ENCODE measurements around the gene NLRP13. TPM values are rescaled to one million over a fixed set of nuclear protein-coding genes. Genes with fewer than 3 reads are reported as not detected.

NLRP13 gene
- total RNA-seq, 1 experiment from 2014 or later = not detected

DNA sequence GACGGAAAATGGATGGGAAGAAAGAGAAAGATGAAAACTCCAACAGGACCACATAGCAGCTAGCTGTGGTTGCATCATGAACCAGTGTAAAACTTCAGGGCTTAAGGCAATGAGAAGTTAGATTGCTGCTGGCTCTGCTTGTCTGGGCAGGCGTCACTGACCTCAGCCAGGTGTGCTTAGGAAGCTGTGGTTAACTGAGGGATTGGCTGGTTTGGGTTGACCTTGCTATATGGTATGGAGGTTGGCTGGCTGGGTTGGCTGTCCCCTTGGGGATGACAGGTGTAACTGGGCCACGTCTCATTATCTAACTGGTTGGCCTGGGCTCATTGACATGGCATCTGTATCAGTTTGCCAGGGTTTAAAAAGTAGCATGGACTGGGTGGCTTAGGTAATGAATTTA is 54.9 kb downstream of the NLRP13 start:
- Histone ChIP-seq H3K36me3 (ENCODE audit: insufficient read depth, low read length, poor library complexity, severe bottlenecking) (no peaks in the 10 kb centered on the region), H3K27me3 (replicated peaks; ENCODE audit: insufficient read depth, low read depth, low read length, poor library complexity) (peaks cover 19% of the 10 kb centered on the region), H3K9me3 (ENCODE audit: low read depth, low read length, poor library complexity, severe bottlenecking) (no peaks in the 10 kb centered on the region), H3K27ac (ENCODE audit: low read depth, low read length, poor library complexity, severe bottlenecking) (no peak overlapping the region), H3K4me3 (ENCODE audit: low read depth, low read length, poor library complexity, severe bottlenecking) (no peak overlapping the region), H3K4me1 (ENCODE audit: insufficient read depth, low read length, poor library complexity, severe bottlenecking) (no peaks in the 10 kb centered on the region)
- no TSS peak for BruUV-seq (replicated peaks)
- ChIA-PET POLR2A (ENCODE audit: low non-redundant PET) (no interaction called here), CTCF (interaction anchor here (0.6 kb wide), 1 partner anchor 76 kb away, joined by 6 read pairs; no protein-coding TSS in a partner anchor)
- no peak for TF ChIP-seq EZH2 (IDR thresholded peaks at IDR 0.05; ENCODE audit: borderline replicate concordance, low read depth, low read length, poor library complexity, severe bottlenecking)
- TF ChIP-seq, protein P1, sequence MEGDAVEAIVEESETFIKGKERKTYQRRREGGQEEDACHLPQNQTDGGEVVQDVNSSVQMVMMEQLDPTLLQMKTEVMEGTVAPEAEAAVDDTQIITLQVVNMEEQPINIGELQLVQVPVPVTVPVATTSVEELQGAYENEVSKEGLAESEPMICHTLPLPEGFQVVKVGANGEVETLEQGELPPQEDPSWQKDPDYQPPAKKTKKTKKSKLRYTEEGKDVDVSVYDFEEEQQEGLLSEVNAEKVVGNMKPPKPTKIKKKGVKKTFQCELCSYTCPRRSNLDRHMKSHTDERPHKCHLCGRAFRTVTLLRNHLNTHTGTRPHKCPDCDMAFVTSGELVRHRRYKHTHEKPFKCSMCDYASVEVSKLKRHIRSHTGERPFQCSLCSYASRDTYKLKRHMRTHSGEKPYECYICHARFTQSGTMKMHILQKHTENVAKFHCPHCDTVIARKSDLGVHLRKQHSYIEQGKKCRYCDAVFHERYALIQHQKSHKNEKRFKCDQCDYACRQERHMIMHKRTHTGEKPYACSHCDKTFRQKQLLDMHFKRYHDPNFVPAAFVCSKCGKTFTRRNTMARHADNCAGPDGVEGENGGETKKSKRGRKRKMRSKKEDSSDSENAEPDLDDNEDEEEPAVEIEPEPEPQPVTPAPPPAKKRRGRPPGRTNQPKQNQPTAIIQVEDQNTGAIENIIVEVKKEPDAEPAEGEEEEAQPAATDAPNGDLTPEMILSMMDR (conservative IDR thresholded peaks at IDR 0.05; ENCODE audit: low read depth, low read length) = no peak
- intact Hi-C loops (cut with micrococcal nuclease; ENCODE audit: unreplicated experiment) = no loop called here
- DNase-seq (ENCODE audit: low spot score) = no peak

DNA sequence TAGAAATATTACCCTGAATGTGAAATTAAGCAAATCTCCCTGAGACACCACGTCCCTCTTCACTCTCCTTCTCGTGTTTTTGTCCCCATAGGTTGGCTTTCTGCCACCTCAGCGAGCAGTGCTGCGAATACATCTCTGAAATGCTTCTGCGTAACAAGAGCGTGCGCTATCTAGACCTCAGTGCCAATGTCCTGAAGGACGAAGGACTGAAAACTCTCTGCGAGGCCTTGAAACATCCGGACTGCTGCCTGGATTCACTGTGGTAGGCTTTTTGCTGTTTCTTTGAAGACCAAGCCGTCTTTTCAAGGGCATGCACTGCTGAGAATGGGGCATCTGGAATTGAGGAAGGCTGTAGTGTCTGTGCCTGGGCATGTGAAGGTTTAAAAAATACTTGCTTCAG is 61.4 kb downstream of the NLRP13 start:
- no peak for TF ChIP-seq EZH2 (IDR thresholded peaks at IDR 0.05; ENCODE audit: borderline replicate concordance, low read depth, low read length, poor library complexity, severe bottlenecking)
- TF ChIP-seq, protein P1 (conservative IDR thresholded peaks at IDR 0.05; ENCODE audit: low read depth, low read length) = no peak

DNA sequence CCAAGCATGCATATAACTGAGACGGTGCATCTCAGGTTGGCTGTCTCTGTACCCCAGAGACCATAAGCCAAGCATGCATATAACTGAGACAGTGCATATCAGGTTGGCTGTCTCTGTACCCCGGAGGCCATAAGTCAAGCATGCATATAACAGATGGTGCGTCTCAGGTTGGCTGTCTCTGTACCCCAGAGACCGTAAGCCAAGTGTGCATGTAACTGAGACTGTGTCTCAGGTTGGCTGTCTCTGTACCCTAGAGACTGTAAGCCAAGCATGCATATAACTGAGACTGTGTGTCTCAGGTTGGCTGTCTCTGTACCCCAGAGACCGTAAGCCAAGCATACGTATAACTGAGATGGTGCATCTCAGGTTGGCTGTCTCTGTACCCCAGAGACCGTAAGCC is 65.0 kb downstream of the NLRP13 start:
- BruUV-seq (replicated peaks) = no TSS peak

More for the DNA sequence above, 61.4 kb downstream of the NLRP13 start:
- intact Hi-C loops (cut with micrococcal nuclease; ENCODE audit: unreplicated experiment) = no loop called here
- ChIA-PET POLR2A (ENCODE audit: low non-redundant PET) (no interaction called here), CTCF (no interaction called here)
- Histone ChIP-seq H3K9me3 (ENCODE audit: low read depth, low read length, poor library complexity, severe bottlenecking) (no peaks in the 10 kb centered on the region), H3K27me3 (replicated peaks; ENCODE audit: insufficient read depth, low read depth, low read length, poor library complexity) (peaks cover 12% of the 10 kb centered on the region), H3K4me1 (ENCODE audit: insufficient read depth, low read length, poor library complexity, severe bottlenecking) (no peaks in the 10 kb centered on the region), H3K36me3 (ENCODE audit: insufficient read depth, low read length, poor library complexity, severe bottlenecking) (no peaks in the 10 kb centered on the region), H3K4me3 (ENCODE audit: low read depth, low read length, poor library complexity, severe bottlenecking) (no peak overlapping the region), H3K27ac (ENCODE audit: low read depth, low read length, poor library complexity, severe bottlenecking) (no peak overlapping the region)
- no TSS peak for BruUV-seq (replicated peaks)
- DNase-seq (ENCODE audit: low spot score) = no peak

More for the DNA sequence above, 65.0 kb downstream of the NLRP13 start:
- Histone ChIP-seq H3K9me3 (ENCODE audit: low read depth, low read length, poor library complexity, severe bottlenecking) (no peaks in the 10 kb centered on the region), H3K4me3 (ENCODE audit: low read depth, low read length, poor library complexity, severe bottlenecking) (no peak overlapping the region), H3K27me3 (replicated peaks; ENCODE audit: insufficient read depth, low read depth, low read length, poor library complexity) (no peaks in the 10 kb centered on the region), H3K27ac (ENCODE audit: low read depth, low read length, poor library complexity, severe bottlenecking) (no peak overlapping the region), H3K36me3 (ENCODE audit: insufficient read depth, low read length, poor library complexity, severe bottlenecking) (no peaks in the 10 kb centered on the region), H3K4me1 (ENCODE audit: insufficient read depth, low read length, poor library complexity, severe bottlenecking) (no peaks in the 10 kb centered on the region)
- ChIA-PET CTCF (no interaction called here), POLR2A (ENCODE audit: low non-redundant PET) (no interaction called here)
- intact Hi-C loops (cut with micrococcal nuclease; ENCODE audit: unreplicated experiment) = no loop called here
- no peak for DNase-seq (ENCODE audit: low spot score)
- TF ChIP-seq, protein P1 (conservative IDR thresholded peaks at IDR 0.05; ENCODE audit: low read depth, low read length) = no peak
- no peak for TF ChIP-seq EZH2 (IDR thresholded peaks at IDR 0.05; ENCODE audit: borderline replicate concordance, low read depth, low read length, poor library complexity, severe bottlenecking)

All from A673 (cell line).